ENCODE data around the gene GRK1.

DNA sequence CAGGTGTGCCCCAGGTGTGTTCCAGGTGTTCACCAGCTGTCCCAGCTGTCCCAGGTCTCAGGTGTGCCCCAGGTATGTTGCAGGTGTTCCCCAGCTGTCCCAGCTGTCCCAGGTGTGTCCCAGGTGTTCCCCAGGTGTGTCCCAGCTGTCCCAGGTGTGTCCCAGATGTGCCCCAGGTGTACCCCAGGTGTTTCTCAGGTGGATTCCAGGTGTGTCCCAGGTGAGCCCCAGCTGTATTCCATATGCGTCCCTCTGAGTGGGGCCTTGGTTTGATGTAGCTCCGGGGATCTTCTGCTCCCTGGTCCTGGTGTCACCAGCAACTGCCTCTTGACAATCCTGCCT is 719 bp upstream of the GRK1 start:
- TF ChIP-seq, protein P1, sequence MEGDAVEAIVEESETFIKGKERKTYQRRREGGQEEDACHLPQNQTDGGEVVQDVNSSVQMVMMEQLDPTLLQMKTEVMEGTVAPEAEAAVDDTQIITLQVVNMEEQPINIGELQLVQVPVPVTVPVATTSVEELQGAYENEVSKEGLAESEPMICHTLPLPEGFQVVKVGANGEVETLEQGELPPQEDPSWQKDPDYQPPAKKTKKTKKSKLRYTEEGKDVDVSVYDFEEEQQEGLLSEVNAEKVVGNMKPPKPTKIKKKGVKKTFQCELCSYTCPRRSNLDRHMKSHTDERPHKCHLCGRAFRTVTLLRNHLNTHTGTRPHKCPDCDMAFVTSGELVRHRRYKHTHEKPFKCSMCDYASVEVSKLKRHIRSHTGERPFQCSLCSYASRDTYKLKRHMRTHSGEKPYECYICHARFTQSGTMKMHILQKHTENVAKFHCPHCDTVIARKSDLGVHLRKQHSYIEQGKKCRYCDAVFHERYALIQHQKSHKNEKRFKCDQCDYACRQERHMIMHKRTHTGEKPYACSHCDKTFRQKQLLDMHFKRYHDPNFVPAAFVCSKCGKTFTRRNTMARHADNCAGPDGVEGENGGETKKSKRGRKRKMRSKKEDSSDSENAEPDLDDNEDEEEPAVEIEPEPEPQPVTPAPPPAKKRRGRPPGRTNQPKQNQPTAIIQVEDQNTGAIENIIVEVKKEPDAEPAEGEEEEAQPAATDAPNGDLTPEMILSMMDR (IDR thresholded peaks at IDR 0.05), result no peak
- TF ChIP-seq POLR2A (IDR thresholded peaks at IDR 0.05), result no peak

All from Peyer's patch (tissue), 4 donors.